Left renal cortex interstitium (tissue), 4 donors: Measurements from ENCODE around the gene TLDC2. TPM values are rescaled to one million over a fixed set of nuclear protein-coding genes. Genes with fewer than 3 reads are reported as not detected.

Experiments
- DNase-seq, 4 donors: peaks; one replicate each; pipeline ENCODE4 v3.0.0-alpha.2; 2013; ENCODE audit warnings: low read depth in 4 of 4, low spot score in 2 of 4, missing footprints in 1 of 4
- polyA plus RNA-seq, 4 donors: library from polyadenylated mRNA; unstranded; fragments of 120-200 nt; gene quantifications; one replicate each; pipeline ENCODE4 v1.2.1, GENCODE V29; 2013; ENCODE audit not compliant: insufficient read length in 4 of 4

The TLDC2 gene
- polyA plus RNA-seq, 4 donors, result 2.6 to 5.5 (median 3.2) TPM

- DNase-seq, result no peak
Observed at GRCh38 chr20:36849333-36850065, 26.4 kb upstream of the TLDC2 start.

GRCh38 chr20:36850759-36851158 lies 25.2 kb upstream of the TLDC2 start:
- DNase-seq, result no peak

- DNase-seq, result no peak
Observed at GRCh38 chr20:36851490-36851889, 24.4 kb upstream of the TLDC2 start.

GRCh38 chr20:36852187-36852586 lies 23.8 kb upstream of the TLDC2 start:
- no peak for DNase-seq

- DNase-seq, result no peak
Observed at GRCh38 chr20:36854348-36855240, 21.3 kb upstream of the TLDC2 start.

GRCh38 chr20:36855241-36855657 lies 20.7 kb upstream of the TLDC2 start:
- no peak for DNase-seq

- no peak for DNase-seq
Observed at GRCh38 chr20:36856195-36856594, 19.7 kb upstream of the TLDC2 start.

- DNase-seq, result no peak
Observed at GRCh38 chr20:36856691-36857635, 19.0 kb upstream of the TLDC2 start.

- no peak for DNase-seq
Observed at GRCh38 chr20:36859282-36859555, 16.7 kb upstream of the TLDC2 start.

- DNase-seq, result no peak
Observed at GRCh38 chr20:36859700-36860330, 16.1 kb upstream of the TLDC2 start.

- no peak for DNase-seq
Observed at GRCh38 chr20:36860339-36860738, 15.6 kb upstream of the TLDC2 start.

GRCh38 chr20:36860811-36861624 lies 14.9 kb upstream of the TLDC2 start:
- no peak for DNase-seq

- DNase-seq, result no peak
Observed at GRCh38 chr20:36861625-36861874, 14.4 kb upstream of the TLDC2 start.

GRCh38 chr20:36861875-36862801 lies 13.8 kb upstream of the TLDC2 start:
- DNase-seq, result peak in 2 of 4 donors; percentile 65 to 67

- DNase-seq, result no peak
Observed at GRCh38 chr20:36862857-36863668, 12.9 kb upstream of the TLDC2 start.

GRCh38 chr20:36865076-36865860 lies 10.7 kb upstream of the TLDC2 start:
- no peak for DNase-seq

GRCh38 chr20:36865861-36866149 lies 10.1 kb upstream of the TLDC2 start:
- DNase-seq, result no peak
